HL-60/S4 treated with phorbol 12-myristate 13-acetate at 8.2 ng/mL for 4 days and 3 days (cell line): Measurements from ENCODE around the gene GALNT14.

Experiments
- in situ Hi-C: fragments of 300-500 bp; cut with MboI; formaldehyde crosslinking; loops from 2 replicates; pipeline ENCODE4 v1.15.0; 2022; ENCODE audit warnings: low sequenced_read_pairs

GALNT14 gene

DNA sequence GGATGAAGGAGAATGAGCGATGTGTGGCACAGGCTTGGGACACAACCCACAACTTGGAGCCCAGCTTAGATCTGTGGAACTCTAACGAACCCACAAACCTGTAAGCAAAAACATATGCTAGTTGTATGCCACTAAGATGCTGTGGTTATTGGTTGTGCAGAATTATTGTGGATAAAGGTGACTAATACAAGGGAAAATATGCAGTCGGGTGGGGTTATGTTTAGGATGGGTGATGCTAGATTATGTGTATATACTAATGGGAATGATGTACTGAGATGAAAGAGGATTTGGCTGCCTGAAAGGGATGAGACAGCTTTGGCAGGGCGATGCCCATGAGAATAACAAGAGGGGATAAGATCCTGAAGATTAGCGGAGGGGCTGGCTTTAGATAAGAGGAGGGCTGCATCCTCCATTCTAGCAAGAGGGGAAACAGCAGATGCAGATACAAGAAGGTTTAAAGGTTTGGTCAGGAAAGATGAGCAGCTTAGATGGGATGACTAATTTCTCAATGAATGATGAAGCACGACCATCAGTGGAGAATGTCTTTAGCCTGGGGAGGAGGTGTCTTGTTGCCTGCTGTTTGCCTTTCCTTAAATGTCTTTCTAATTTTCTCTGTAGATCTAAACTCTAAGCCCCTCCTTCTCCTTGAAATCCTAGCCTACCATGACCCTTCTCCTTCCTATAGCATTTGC, 49.6 kb downstream of the GALNT14 start:
- in situ Hi-C loops, result no loop called here

DNA sequence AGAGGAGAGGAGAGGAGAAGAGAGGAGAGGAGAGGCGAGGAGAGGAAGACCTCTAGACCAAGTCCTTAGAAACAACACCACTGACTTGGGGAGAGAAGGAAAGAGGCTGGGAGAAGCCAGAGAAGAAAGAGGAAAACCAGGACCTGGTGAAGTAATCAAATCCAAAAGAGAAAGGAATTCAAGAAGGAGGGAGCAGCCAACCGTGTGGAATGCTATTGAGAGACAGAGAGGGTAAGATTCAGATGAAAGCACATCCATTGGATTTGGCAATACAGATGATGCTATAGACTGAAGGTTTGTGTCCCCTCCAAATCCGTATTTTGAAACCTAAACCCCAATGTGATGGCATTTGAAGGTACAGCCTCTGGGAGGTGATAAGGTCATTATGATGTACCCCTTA, 50.7 kb downstream of the GALNT14 start:
- in situ Hi-C loops, result no loop called here

GRCh38 chr2:31086590-31086989, 51.6 kb downstream of the GALNT14 start:
- in situ Hi-C loops, result no loop called here

DNA sequence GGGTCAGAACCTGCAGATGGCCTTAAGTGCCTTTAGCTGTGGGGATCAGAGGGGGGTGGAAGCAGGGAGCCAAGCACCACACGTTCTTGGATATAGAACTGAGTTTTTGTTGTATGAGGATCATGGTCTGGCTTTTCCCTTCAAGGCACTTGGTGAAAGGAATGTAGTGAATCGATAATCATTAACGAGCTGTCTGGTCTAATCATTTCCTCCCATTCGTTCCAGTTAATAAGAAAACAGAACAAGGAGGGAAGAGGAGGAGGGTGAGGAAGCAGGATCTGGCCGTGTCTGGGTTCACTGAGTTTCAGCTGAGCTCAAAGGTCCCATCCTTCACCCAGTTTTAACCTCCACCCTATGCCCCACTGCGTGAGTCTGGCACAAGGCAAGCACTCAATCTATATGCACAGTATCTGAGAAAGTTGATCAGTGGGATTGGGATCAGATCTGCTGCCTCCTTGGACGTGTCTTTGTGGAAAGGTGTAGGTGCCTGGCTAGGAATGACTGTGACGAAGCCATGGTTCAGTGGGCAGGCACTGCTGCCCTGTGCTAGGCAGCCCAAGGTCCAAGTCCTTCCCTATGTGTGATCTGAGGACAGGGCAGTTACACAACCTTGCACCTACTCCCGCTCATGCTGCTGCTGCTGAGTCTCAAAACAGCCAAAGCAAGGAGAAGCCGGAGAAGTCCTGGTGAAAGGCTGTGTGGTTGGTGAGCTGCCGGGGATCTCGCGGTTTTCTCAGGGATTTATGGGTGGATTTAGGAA, 54.8 kb downstream of the GALNT14 start:
- in situ Hi-C loops, result no loop called here

- in situ Hi-C loops, result no loop called here
Measured at GRCh38 chr2:31082002-31082401, 56.2 kb downstream of the GALNT14 start.

DNA sequence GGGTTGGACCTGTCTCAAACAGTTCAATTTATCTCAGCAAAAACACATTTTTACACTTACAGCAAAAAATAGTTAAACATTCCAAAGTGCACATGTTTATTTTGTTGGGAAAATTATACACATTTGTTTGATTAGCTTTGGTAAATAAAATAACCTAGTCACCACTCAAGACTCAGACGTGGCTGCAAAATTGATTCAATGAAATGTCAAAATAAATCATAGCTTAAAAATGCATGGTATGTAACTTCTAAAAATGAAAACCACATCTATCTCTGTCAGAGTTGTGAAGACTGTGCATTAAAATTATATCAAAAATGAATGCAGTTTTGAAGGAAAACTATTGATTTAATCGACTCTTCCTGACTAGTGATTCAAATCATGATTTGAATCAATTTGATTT, 56.7 kb downstream of the GALNT14 start:
- in situ Hi-C loops, result no loop called here

- in situ Hi-C loops, result no loop called here
Measured at GRCh38 chr2:31080361-31080760, 57.9 kb downstream of the GALNT14 start.

- in situ Hi-C loops, result no loop called here
Measured at GRCh38 chr2:31079665-31080064, 58.6 kb downstream of the GALNT14 start.

DNA sequence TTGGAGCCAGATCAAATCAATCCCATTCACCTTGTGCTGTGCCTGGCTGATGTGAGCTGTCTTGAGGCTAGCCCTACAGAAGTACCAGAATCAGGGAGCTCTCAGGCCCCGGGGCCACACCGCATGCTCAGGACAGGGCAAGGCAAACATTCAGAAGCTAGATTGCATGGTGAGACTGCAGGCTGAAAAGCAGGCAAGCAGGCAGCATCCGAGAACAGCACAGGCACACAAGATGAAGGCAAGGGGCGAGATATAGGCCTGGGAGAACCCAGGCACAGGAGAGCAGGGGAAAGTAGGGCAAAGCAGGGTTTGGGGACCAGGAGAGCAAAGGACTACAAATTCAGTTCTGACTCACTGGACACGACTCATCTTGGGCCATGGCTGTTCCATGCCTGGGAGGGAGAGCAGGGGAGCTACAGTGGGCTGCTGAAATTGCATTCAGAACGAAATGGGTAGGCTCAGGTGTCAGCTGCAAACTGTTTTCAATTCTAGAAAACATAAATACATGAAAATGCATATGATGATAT, 59.6 kb downstream of the GALNT14 start:
- in situ Hi-C loops, result no loop called here

DNA sequence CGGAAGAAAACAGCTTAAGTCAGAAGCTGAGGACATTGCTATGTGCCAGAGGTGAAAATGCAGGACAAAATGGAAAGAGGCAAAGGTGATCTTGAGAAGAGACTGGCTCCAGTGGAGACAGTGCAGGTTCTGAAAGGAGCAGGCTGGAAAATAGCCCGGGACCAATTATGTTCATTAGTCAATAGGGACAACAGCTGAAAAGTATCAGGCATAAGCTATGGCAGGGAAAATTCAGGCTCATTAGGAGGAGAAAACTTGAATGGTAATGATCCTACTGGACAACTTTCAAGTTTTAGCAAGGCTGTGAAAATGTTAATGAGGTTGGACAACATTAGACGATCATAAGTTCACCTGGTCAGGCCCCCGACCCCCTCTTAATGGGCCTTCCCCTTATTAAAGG, 60.2 kb downstream of the GALNT14 start:
- in situ Hi-C loops, result no loop called here

DNA sequence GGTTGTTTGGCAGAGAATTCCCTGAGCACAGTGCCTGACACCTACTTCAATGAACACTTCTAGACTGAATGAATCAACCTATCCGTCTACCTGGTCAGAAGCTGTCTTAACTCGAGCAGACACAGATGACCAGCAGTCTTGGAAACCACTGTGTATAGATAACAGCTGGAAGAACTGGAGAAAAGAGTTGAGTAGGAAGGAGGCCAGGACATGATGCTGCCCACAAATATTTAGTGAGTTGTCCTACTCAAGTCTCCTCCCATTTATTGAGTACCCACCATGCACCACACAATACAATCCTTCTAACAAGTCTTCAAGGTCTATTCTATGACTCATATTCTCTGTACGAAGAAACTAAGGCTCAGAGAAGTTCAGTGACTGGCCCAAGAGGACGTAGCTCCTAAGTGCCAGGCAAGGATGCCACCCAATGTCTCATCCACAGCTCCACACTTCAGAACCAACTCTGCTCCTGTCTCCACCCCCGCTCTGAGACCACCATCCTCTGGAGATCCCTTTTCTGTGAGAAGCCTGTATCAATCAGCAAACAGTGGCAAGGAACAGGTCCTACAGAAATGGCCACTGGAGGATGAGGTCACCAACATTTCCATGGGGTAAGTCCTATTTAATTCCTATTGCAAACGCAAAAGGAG, 62.2 kb downstream of the GALNT14 start:
- in situ Hi-C loops, result no loop called here

DNA sequence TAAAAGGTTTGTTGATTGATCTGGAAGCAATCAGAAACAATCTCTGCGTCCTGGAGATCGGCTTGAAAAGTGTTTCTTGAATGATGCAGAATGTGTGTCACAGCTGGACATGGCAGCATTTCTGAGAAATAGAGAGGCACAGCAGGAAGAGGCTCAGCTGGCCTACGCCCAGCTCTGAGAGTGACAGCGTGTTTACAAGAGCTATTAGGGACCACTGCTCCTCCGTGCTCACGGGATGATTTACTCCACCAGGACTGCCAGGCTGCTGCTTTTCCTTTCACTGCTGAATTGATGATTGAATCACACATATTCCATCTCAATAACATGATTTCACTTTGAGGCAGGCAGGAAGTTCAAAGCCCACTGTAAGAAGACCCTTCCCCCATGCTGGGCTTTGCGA, 62.8 kb downstream of the GALNT14 start:
- in situ Hi-C loops, result no loop called here

DNA sequence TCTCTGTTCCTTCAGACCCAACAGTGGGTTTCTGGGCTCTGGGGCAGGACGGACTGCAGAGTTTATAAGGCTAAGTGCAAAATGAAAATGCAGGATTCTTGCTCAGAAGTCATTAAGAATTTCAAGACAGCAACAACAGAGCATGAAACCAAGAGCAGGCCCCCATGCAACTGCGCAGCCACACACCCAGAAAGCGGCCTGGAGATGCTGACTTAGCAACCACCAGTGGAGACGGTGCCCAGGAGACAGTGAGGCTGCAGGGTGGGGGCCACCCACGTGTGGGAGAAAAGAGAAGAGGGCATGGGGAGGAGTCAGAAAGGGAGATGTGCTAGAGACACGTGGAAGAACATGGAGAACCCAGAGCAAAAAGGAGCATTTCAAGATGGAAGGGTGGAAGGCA, 66.5 kb downstream of the GALNT14 start:
- in situ Hi-C loops, result no loop called here

DNA sequence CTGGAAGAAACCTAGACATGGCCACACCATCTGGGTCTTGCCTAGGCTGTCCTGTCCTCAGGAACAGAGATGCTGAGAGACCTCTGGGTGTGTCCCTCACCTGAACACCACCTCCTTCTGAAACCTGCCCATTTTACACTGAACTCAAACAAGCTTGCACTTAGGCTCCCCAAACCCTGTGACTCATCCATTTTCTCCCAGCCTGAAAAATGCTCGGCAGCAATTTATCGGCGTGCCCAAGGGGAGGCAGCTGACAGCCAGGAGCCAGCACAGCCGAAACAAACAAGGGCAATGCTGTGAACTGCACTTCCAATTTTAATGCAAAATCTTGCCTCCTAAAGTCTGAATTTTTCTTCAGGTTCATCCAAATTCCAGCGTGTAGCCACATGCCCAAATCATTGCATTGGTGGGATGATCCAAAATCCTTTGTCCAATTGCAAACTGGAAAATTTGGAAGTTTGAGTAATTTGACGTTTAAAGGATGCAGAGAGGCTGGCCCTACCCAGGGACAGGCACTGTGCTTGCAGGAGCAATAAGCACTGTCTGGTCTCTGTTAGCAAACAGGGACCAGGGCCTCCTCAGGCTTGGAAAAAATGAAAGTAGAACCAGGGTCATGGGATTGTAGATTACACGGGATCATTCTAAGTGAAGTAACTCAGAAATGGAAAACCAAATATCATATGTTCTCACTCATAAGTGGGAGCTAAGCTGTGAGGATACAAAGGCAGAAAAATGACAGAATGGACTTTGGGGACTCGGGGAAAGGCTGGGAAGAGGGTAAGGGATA, 67.7 kb downstream of the GALNT14 start:
- in situ Hi-C loops, result no loop called here

DNA sequence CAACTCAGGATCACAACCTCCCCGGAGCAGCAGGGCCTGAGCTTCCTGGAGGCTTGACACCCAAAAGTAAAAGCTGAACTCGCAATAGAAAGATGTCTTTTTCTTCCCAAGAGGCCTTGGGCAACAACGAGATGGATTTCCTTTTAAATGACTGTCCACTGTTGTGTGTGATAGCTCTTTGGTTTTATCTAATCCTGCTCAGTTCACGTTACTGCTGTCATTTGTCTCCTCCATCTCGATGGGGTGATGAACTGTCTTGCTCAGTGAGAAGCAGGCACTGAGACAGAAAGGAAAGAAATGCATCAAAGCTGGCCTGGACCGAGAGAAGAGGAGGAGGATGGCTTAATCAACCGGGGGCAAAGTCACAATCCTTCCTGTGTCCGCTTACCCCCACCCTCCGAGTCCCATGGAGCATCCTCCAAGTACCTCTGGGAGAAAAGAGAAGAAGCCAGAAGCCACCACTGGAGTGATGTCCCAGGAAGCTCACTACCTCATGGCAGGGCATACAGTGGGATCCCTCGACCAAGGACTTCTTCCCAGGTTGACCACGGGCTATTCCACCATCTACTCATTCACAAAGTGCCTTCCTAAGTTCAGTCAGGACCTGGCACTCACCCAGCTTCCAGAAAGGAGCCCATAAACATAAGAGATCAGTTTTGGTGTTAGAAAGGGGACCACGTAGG, 68.5 kb downstream of the GALNT14 start:
- in situ Hi-C loops, result no loop called here

DNA sequence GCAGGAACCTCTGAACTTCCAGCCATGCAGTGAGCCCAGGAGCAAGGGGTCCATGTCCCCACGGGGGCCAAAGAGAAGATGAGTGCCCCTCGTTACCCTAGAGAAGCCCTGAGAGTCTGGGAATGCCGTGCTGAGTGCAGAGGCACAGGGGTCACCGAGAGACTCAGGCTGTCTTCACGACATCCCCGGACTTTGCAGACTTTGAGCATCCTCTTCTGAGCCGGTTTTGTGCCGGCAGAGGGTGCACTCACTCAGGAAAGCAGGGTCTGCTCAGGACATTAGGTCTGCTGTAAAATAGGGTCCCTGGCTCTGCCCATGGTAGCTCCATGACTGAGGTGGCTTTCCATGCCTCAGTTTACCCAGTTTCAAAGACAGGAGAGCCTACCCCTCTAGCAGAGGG, 71.0 kb downstream of the GALNT14 start:
- in situ Hi-C loops, result no loop called here

- in situ Hi-C loops, result no loop called here
Measured at GRCh38 chr2:31066551-31066950, 71.7 kb downstream of the GALNT14 start.

- in situ Hi-C loops, result no loop called here
Measured at GRCh38 chr2:31066086-31066485, 72.2 kb downstream of the GALNT14 start.

DNA sequence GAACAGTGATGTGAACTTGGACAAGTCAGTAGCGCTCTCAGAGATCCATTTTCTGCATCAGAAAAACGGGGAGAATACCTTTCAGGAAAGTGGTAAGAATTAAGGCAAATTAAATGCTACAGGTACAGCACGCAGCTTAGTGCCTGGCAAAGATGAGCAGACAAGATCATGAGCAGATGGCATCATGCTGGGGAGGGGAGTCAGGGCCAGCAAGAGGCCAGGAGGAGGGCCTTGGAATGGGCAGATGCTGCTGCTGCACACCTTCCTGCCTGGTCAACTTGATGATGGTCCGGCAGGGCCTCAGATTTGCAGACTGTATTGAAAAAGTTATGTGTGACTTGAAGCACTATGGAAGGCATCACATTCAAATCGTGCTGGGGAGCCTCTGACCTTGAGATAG, 72.9 kb downstream of the GALNT14 start:
- in situ Hi-C loops, result no loop called here

GRCh38 chr2:31060397-31060796, 77.8 kb downstream of the GALNT14 start:
- in situ Hi-C loops, result no loop called here
